ELF-1 (cell line): ENCODE data around the gene LAMA3.
A peak's percentile ranks its signal among the peaks of the same experiment; 100 is the strongest.
"Not testable (repeated sequence)": the region's sequence is repeated elsewhere in the genome, so short reads cannot be mapped to it uniquely, and the experiment has no call there.

Source experiments
- DNase-seq: peaks from one replicate; pipeline ENCODE4 v3.0.0-alpha.2; 2016; ENCODE audit warnings: low read depth, low spot score

The LAMA3 gene

DNA sequence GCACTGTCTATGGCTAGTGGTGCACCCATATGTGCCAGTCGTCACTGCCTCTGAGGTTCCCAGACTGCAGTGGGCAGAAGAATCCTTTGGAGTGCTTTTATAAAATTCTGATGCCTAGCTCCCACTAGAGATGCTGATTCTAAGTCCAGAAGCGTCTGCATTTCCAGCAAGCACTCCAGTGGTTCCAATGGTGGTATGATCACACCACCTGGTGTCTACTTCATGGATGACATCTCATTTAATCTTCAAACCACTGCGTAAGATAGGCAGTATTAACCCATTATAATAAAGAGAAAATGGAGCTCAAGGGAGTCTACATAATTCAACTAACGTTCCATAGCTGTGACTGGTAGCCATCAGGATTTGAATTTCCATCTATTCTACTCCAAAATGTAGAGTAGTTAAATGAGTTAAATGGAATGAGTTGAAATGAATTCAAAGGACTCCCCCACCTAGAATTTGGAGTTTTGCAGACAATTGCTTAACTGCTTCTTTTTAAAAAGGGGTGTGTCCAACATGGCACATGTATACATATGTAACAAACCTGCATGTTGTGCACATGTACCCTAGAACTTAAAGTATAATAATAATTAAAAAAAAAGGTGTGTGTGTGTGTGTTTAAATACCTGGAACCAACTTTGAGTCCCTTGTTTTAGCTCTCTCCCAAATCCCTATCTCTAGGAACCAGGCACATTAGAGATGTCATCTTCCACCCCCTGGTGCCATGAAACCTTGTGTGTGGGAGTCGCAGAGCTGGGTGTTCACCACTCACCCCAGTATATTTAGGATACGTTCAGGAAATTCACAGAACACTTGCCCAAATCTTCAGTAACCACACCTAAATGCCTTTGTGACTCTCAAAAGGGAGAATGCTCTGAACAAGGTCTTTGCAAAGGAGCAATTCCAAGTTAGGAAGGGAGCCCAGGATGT lies 14.1 kb downstream of the LAMA3 start:
- DNase-seq = peak; percentile 24

DNA sequence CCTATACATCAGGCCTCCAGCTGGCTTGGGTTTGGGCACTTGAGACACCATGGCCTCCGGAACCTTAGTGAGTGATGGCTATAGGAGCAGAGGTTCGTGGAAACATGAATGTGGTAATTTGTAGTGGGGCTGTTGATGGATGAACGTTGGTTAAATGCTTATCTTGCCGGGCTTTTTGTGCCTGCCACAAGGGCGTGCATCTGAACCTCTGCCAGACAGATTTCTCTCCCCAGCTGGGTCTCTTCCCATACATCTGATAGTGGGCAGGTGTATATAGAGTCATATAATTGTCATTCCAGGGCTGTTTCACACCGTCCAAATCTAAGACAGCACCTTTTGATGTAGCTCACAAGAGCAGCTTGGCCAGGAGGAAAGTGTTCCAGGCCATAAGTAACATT lies 14.7 kb downstream of the LAMA3 start:
- DNase-seq = no peak

DNA sequence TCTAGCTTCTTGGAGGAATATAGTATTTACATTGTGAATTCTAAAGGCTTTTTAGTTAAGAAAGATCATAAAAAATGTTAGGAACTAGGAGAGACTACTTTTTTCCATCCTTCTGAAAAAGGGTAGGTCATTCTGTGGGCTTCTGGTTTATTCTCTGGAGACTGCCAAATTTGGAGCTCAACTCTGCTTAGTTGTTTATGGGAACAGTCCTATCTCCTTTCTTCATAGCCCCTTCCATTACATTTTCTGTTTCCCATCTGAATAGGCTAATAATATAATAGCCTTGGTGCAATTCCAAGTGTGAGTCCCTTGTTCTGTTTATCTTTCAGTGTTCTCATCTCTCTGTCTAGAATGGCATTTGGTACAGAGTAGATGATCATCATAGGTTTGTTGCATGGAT lies 15.6 kb downstream of the LAMA3 start:
- no peak for DNase-seq

DNA sequence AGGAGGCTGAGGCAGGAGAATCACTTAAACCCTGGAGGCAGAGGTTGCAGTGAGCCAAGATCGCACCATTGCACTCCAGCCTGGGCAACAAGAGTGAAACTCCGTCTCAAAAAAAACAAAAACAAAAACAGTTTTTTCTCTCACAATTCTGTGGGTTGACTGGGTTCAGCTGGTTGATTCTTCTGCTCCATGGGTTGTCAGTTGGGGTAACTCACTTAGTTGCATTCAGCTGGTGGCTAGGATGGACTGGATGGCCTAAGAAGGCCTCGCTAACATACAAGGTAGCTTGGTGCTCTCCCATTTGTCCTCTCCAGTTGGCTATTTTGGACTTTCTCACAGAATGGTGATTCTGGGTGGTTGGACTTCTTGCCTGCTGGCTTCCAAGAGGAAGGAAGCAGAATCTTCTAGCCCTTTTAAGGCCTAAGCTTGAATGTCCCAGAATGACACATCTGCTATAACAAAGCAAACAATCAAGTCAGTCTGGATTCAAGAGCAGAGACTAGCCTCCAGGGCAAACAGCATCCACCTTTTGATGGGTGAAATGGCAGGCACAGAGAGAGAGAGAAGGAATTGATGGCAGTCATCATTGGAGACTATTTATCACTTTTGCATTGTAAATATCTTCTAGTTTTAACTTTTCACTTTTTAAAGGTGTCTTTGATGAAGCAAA lies 17.9 kb downstream of the LAMA3 start:
- peak; percentile 21 for DNase-seq

DNA sequence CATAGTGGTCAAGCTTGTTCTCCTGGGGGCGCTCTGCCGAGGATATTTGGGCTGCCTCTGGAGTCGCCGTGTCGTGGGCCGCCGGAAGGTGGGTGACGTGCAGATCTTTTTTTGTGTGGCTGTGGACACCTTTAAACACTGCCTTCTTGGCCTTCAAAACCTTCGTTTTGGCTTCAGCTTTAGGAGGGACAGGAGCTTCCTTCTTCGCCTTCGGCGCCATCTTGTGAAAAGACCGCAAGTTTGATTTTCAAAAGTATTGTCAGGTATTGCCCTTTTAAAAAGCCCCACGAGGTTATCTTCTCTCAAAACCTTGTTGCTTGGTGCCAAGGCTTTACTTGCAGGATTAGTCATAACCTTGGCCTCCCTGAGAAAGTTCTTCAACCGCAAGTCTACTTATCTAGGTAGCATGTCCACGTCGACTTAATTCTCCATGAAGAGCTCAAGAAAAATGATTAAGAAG lies 20.8 kb downstream of the LAMA3 start:
- no peak for DNase-seq

DNA sequence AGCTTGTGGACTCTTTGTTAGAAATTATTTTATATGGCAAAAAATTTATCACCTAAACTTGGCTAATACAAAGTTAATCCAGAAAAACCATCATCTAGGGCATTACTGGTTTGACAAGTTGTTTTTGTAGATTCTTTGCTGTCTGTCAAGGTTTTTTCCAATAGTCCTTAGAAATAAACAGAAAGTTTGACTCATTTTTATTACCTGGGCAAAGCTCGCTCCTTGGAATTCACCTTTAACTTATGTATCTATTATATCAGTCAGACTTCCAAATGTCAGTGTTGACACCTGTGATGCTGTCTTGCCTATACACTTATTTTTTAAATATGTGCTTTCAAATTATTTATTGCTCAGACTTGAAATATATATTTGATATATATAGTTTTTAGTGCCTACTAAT lies 21.7 kb downstream of the LAMA3 start:
- no peak for DNase-seq

DNA sequence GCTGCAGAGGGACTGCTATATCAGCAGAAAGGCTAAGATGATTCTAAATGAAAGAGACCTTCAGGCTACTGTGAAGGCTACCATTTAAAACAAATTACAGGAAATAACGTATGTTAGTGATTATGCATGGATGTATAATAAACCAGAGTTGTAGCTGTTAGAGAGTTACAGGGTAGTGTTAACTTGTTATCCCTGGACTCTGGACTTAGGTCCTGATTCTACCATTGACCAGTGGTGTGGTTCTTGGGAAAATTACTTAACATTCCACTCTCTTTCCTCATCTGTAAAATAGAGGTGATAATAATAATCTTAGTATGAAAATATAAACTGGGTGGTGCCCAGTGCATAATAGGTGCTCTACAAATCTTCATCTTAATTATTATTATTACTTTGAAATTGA lies 22.2 kb downstream of the LAMA3 start:
- no peak for DNase-seq

DNA sequence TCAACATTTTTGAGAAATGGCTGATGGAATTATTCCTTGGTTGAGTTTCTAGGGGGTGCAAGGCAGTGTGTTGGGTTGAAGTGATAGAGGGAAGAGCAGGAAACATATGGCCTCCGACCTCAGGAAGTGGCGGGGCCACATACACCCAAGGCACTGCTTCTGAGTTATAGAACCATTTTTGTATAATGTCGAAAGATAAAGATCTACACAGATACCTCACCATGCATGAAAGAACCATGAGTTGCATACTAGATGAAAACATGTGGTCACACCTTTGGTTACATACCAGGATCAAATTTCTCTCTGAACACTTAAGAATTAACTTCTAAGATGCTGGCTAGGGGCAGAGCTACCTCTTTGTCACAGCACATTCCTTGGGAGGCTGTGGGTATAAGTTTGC lies 23.2 kb downstream of the LAMA3 start:
- DNase-seq = no peak

DNA sequence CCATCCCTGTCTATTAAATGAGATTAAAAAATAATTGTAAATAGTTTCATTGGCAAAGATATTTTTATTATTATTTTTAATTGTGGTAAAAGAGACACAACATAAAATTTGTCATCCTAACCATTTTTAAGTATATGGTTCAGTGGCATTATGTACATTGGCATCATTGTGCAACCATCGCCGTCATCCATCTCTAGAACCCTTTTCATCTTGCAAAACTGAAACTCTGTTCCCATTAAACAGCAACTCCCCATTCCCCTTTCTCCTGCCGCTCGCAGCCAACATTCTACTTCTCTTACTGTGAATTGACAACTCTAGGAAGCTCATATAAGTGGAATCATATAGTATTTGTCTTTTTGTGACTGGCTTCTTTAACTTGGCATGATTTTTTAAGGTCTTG lies 25.3 kb downstream of the LAMA3 start:
- no peak for DNase-seq

DNA sequence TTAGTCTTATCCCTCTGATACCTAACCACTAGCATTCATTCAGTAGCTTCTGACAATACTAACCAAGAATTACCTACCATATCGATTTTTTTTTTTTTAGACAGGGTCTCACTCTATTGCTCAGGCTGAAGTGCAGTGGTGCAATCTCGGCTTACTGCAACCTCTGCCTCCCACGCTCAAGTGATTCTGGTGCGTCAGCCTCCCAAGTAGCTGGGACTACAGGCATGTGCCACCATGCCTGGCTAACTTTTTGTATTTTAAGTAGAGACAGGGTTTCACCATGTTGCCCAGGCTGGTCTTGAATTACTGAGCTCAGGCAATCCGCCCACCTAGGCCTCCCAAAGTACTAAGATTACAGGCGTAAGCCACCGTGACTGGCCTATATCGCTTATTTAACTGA lies 26.8 kb downstream of the LAMA3 start:
- not testable (repeated sequence) for DNase-seq

DNA sequence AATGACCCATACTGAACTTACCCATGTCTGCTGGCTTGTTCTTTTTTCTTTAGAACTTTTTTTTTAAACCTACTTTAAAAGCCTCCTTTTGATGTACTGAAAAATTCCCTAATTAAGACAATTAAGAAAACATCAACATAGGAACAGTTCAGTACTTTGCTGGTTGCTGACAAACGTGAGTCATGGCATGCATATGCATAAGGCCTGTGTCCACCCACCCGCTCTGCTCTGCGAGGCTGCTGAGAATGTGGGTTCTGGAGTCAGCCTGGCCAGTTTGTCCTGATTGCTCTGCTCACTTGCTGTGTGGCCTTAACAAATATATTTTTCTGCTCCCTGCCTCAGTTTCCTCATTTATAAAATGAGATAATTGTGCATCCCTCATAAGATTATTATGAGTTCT lies 27.3 kb downstream of the LAMA3 start:
- peak; percentile 66 for DNase-seq

DNA sequence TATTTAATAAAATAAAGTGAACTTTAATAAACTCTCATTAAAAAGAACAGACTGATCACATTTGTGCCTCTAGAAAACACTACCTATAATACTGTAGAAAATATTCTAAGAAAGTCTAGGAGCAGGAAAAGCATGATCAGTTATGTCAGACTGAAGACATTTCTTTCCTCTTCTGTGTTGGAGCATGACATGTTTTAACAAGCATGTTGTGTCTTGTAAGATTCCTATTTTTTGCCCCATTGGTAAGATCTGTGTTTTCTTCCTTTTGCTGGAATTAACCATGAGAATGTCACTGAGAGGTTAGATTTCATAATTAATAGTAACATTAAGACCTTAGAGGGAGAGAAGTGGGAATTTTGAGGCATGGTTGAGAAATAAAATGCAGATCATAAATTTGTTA lies 27.7 kb downstream of the LAMA3 start:
- DNase-seq = no peak

DNA sequence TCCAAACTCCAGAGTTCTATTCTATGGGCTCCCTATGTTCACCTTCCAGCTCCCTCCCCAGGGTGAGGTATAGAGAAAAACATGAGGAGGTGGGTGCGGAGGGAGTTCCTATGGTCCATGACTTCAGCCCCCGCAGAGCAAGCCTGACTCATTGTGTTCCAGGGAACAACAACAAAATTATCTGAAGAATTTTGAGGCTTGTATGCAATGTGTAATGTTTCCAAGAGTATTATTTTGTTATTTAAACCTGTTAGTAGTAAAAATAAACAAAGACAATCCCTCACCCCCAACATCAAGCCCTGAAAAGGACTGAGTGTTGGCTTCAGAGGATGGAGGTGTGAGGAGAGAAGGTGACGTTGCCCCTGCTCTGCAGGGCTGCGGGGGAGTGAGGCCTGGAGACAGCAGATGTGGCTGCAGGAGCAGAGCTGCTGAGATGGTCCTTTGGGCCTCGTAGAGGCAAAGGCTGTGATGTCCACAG lies 29.0 kb downstream of the LAMA3 start:
- DNase-seq = no peak

DNA sequence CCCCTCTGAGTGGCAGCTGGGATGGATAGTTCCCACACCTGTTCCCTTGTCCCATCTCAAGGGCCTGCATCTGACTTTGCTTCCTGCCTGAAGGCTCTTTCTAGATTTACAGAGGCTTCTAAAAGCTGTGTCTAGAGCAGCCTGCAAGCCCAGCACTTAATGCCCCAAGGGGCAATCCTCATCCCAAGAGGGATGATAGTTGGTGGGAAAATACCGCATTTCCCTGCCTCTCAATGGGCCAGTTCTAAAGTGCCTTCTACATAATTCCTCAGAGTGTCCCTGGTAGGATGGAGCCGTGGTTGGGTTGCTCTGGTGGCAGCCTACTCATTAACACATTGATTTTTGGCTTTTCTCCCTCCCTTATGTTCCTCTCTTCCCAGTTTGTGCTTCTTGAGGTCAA lies 29.5 kb downstream of the LAMA3 start:
- DNase-seq = peak; percentile 31

DNA sequence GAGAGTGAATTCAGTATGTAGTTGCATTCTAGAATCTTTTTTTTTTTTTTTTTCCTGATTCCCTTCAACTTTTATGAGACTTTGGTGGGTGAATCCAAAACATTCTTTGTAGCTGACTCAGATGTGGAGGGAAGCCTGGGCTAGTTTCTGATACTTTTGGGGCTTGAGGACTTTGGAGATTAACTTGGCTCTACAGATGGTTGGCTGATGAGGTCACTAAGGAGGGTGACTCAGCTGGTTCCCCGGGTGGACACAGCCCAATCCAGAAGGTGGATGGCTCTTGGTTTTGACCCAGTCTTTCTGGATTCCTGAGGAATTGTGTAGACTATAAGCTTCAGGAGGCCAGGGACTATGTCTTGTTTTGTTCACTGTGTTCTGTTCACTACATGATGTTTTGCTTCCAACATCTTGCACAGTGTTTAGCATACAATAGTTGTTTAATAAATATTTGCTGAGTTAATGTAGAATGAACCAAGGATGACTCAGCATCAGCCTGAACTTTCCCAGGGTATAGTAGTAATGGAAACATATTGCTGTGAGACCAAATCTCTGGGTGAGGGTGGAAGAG lies 30.5 kb downstream of the LAMA3 start:
- DNase-seq = peak; percentile 89

DNA sequence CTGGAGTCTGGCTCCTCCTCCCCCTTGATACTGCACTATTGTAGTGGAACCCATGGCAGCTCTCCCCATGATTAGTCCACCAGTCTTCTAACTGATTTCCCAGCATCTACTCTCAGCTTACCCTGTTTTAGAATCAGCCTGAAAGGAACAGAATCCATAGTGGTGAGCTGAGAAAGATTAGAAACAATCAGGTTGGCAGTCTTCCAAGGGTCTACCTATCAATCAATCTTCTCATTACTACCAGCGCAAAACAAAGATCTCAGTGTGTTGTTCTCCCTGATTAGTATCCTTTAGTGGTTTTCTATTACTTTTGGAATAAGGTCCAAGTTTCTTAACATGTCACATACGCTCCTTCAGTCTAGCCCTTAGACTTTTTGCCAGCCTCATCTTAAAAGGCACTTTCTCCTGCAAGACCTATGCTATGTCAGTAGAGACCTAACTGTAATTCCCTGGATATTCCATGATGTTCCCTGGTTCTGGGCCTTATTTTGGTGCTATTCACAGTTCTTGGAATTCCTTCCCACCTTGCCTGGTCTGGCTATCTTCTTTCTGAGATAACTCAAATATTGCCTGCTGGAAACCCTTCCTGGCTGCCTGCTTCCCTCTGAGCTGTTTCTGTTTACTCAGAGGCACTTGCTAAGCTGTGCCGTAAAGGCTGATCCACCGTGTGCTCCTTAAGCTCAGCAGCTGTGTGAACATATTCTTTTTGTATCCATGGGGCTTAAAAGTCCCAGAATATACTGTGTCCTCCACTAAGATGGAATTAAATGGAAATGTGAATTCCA lies 32.6 kb downstream of the LAMA3 start:
- DNase-seq = peak; percentile 30

DNA sequence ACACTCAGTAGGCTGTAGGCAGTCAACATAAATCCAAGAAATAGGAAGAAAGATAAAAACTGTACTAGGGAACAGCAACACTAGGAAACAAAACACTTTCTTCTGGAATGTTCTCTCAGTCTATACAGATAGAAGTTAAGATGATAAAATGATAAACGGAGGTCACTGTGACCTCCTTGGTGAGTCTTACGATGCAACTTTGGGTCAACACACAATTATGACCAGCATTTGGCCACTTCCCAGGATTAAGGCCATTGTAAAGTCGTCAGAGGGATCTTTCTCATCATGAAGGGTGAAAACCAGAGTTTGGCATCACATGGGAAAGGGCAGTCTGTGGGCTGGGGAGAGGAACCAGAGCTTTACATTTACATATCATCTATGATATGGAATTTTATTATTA lies 33.4 kb downstream of the LAMA3 start:
- no peak for DNase-seq

DNA sequence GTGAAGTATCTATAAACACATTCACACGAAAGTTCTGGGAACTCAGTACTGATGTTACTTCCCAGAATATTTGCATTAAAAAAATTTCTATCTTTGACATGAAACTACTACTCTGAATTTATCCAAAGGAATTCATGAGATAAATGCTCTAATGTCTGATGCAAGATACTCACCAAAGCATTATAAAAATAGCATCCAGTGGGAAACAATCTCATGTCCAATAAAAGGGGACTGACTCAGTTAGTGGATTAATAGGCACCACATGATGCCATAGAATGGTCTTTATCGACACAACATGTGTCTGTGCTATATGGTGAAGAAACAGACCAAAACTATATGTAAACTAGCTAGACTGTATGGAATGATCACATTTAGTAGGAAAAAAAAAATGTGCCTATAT lies 33.9 kb downstream of the LAMA3 start:
- DNase-seq = no peak

DNA sequence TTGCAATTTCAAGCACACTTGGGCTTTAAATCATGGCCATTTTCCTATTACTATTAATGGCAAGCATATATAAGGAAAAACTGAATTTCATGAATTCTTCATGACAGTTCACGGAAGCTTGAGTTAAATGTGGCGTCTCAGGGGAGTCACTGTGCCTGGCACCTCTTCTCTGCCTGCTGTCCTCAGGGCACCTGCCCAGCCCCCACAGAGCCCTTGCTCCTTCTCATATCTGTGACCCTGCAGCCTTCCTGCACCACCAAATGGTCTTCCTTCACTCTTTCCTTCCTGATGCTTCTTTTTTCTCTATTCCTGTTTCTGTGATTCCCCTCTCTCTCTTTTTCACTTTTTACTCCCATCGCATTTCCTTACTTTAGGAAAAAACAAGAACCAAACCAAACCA lies 35.4 kb downstream of the LAMA3 start:
- DNase-seq = no peak

DNA sequence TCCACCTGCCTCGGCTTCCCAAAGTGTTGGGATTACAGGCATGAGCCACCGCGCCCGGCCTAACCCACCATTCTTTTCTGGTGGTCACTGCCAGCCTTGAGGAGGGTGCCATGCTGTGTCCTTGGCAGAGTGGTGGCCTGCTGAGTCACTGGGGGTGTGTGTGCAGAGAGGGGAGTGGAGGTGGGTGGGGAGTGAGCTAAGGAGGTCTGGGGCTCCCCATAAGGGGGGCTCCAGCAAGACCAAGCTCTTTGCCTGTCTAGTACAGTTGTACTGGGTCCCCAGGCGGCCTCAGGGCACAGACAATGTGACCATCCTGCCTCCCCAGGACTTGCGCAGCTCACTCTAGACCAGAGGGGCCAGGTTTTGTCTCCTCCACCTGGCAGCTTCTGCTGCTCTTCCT lies 36.1 kb downstream of the LAMA3 start:
- DNase-seq = no peak

DNA sequence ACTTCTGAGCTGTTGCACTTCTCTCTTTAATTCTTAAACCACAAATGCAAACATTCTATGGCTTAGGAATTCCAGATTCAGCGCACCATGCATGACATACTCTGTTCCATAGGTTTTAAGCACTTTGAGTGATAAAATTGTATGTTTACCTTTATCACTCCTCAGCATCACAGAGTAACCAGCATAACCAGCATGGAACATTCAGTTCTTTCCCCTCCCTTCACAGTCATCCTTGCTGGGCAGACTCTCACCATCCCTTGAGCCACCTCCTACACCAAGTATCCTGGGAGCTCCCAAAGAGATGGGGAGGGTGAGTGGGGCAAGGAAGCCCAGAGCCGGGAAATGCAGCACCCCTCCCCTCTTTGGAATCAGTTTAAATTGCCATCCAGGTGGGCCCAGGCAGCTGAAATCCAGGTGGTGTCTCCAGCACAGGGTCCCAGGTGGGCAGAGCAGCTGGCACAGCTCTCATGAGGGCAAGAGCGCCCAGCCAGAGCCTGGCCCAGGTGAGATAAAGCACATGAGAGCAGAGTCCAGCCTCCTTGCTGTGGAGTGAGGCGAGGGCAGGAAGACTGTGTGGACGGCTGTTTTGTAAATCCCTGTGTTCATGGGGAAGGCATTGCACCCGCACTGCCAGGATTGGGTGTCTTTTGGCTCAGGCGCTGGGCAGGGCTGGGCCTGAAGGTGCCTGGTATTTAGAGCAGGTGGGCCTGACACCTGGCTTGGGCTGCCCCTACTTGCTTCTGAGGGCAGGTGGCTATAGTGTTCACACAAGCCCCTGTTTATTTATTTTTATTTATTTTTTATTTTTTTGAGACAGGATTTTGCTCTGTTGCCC lies 36.8 kb downstream of the LAMA3 start:
- no peak for DNase-seq
